GM13977 (cell line): ENCODE data around the gene PRKCB.
A peak's percentile ranks its signal among the peaks of the same experiment; 100 is the strongest.

Experiments
- DNase-seq: peaks from one replicate; pipeline ENCODE4 v3.0.0; 2012; ENCODE audit warnings: low spot score
- CTCF ChIP-seq: IDR thresholded peaks from 2 replicates; pipeline ENCODE4 v1.5.1; 2012; ENCODE audit warnings: mild to moderate bottlenecking, control low read depth; ENCODE audit not compliant: insufficient read depth; ENCODE audit errors: extremely low read depth, missing control alignments
- in situ Hi-C: fragments of 300-500 bp; cut with MboI; formaldehyde crosslinking; loops from one replicate; pipeline ENCODE4 v1.12.0; 2022; ENCODE audit warnings: low sequenced_read_pairs, low pct_unique_long_range_greater_than_20kb, mixed read lengths, inconsistent platforms; ENCODE audit not compliant: unreplicated experiment

The PRKCB gene

GRCh38 chr16:24035127-24035842 lies 199.5 kb downstream of the PRKCB start:
- TF ChIP-seq CTCF = no peak
- peak; percentile 26 for DNase-seq
- in situ Hi-C loops = no loop called here

- DNase-seq = no peak
- in situ Hi-C loops = no loop called here
Measured at GRCh38 chr16:24036038-24036543, 200.3 kb downstream of the PRKCB start.

DNA sequence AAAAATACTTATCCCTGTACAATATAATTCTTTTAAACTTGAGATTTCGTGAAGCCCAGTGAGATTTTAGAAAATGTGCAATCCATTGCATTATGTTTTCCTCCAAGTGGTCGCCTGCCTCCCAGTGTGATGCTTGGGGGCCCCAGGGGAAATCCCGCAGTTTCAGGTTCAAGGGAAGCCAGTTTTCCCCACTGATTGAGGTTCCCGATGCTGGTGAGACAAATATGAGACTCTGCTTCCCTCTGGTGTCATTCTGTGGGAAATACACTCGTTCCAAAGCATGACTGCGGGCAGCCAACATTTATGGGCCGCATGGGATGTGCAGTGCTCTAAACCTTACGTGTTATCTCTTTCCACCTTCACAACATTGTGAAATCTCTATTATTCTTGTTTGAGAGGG lies 200.8 kb downstream of the PRKCB start:
- peak; percentile 64 for DNase-seq
- peak; percentile 66 for TF ChIP-seq CTCF
- in situ Hi-C loops = no loop called here

More at GRCh38 chr16:24036038-24036543, 200.3 kb downstream of the PRKCB start:
- TF ChIP-seq CTCF = no peak

- DNase-seq = no peak
- no peak for TF ChIP-seq CTCF
- in situ Hi-C loops = no loop called here
Measured at GRCh38 chr16:24037335-24037734, 201.6 kb downstream of the PRKCB start.

DNA sequence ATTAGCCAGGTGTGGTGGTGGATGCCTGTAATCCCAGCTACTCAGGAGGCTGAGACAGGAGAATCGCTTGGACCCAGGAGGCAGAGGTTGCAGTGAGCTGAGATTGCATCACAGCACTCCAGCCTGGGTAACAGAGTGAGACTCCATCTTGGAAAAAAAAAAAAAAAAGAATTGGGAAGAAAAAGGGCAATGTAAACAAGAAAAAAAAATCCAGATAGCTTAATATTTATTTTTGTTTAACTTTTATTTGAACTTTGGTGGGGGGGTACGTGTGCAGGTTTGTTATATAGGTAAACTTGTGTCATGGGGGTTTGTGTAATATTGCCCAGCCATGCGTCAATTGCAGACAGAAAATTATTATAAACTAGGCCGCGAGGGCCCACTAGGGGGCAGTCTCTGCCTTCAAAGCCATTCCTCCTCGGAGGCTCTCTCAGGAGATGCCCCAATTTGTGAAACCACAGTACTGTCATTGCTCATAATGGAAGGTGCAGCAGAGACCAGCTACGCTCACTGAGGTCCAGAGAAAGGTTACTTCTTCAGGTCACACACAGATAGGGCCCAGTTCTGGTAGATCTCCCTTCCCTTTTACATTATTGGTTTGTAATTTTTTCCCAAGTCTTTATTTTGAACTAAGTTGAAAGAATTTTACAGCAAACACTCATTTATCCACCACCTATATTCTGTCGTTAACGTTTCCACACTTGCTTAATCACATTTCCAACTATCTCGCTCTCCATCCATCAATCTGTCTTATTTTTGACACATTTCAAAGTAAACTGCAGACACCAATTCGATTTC lies 206.2 kb downstream of the PRKCB start:
- peak; percentile 81 for DNase-seq
- peak; percentile 71 for TF ChIP-seq CTCF
- in situ Hi-C loops = loop anchor here (10.0 kb wide), 1 partner anchor 463 kb away; no protein-coding TSS in a partner anchor

GRCh38 chr16:24044467-24044866 lies 208.7 kb downstream of the PRKCB start:
- TF ChIP-seq CTCF = no peak
- in situ Hi-C loops = loop anchor here (10.0 kb wide), 1 partner anchor 460 kb away; no protein-coding TSS in a partner anchor
- no peak for DNase-seq
